HG03135 (cell line): ENCODE data around the gene MUC3A.

Experiments used
- ATAC-seq: cut with Tn5 transposase; IDR thresholded peaks from one replicate; pipeline ENCODE4 v1.9.1; 2021; ENCODE audit warnings: mild to moderate bottlenecking, moderate library complexity; ENCODE audit not compliant: unreplicated experiment

Gene MUC3A

DNA sequence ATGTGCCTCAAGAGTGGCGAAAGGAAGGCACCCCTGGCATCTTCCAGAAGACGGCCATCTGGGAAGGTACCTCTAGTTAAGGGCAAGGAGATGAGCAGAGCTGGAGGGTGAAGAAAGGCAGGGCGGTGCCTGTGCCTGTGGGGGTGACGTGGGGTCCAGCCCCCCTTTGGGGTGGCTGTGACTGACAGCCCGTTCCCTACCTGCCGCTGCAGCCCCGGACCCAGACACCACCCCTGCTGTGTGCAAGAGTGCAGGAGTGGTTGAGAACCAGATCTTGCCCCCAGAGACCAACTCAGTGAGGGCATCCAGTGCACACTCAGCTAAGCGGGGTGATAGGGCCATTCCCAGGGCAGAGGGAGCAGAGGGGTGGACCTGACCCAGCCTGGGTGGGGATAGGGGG lies 66.3 kb downstream of the MUC3A start:
- ATAC-seq, result no peak

DNA sequence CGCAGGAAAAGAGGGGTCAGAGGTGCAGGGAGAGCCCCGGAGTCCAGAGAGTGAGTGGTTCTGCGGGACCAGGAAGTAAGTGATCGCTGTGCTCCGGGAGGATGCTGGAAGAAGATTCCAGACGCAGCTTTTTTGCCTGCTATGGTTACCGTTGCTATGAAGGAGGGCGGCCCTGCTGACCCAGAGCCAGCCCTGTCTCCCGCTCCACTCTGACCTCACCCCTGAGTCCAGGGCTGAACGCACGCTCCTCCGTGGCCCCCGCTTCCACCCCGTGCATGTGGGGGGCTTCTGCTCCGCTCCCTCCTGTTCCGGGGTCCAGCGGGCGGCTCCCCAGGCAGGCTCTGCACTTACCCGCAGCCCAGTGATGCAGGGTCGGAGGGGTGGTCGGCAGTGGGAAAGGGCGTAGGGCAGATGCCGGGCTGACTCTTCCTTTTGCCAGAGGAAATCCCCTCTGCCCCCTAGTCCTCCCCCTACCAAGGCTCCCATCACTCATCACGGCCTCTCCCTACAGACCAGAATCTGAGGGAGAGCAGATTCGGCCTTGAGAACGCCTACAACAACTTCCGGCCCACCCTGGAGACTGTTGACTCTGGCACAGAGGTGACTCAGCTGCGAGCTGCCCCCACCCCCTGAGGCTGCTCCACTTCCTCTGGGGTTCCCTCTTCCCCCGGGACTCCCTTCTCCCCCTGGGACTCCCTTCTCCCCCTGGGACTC lies 67.9 kb downstream of the MUC3A start:
- peak; percentile 81 for ATAC-seq
